ENCODE data around the gene SPIRE1.

The SPIRE1 gene

GRCh38 chr18:12574494-12575185 lies 83.3 kb downstream of the SPIRE1 start:
- Histone ChIP-seq H4K20me1 (ENCODE audit: insufficient read depth, low read length) (no peaks in the 10 kb centered on the region), H3K36me3 (ENCODE audit: insufficient read depth, low read length) (no peaks in the 10 kb centered on the region), H3K4me2 (ENCODE audit: insufficient read depth, low read length) (no peak overlapping the region), H3K9ac (ENCODE audit: low read depth, low read length) (no peak overlapping the region), H3K4me3 (ENCODE audit: low read depth in 1 of 2, low read length in 2 of 2) (no peak overlapping the region), H3K27me3 (ENCODE audit: insufficient read depth, low read length, poor library complexity) (no peaks in the 10 kb centered on the region), H3K79me2 (ENCODE audit: insufficient read depth, low read length) (no peaks in the 10 kb centered on the region), H2AFZ (ENCODE audit: low read depth, low read length) (no peak overlapping the region), H3K9me3 (ENCODE audit: insufficient read depth, low read length, severe bottlenecking) (no peaks in the 10 kb centered on the region), H3K4me1 (ENCODE audit: insufficient read depth, low read length) (no peaks in the 10 kb centered on the region), H3K27ac (ENCODE audit: low read length) (no peak overlapping the region)
- TF ChIP-seq EZH2 (IDR thresholded peaks at IDR 0.05; ENCODE audit: borderline replicate concordance, low read depth, low read length, severe bottlenecking) (no peak), CTCF (IDR thresholded peaks at IDR 0.05; ENCODE audit: borderline replicate concordance, extremely low read depth, low read length, poor library complexity, severe bottlenecking) (no peak)
- ATAC-seq (ENCODE audit: insufficient read depth, low read depth) (no peak), DNase-seq (no peak)

- Histone ChIP-seq H3K9me3 (ENCODE audit: insufficient read depth, low read length, severe bottlenecking) (no peaks in the 10 kb centered on the region), H3K27ac (ENCODE audit: low read length) (no peak overlapping the region), H3K4me2 (ENCODE audit: insufficient read depth, low read length) (no peak overlapping the region), H2AFZ (ENCODE audit: low read depth, low read length) (no peak overlapping the region), H3K79me2 (ENCODE audit: insufficient read depth, low read length) (no peaks in the 10 kb centered on the region), H3K27me3 (ENCODE audit: insufficient read depth, low read length, poor library complexity) (no peaks in the 10 kb centered on the region), H3K4me3 (ENCODE audit: low read depth in 1 of 2, low read length in 2 of 2) (no peak overlapping the region), H3K4me1 (ENCODE audit: insufficient read depth, low read length) (no peaks in the 10 kb centered on the region), H3K9ac (ENCODE audit: low read depth, low read length) (no peak overlapping the region), H4K20me1 (ENCODE audit: insufficient read depth, low read length) (no peaks in the 10 kb centered on the region), H3K36me3 (ENCODE audit: insufficient read depth, low read length) (no peaks in the 10 kb centered on the region)
- DNase-seq: no peak
- no peak for ATAC-seq (ENCODE audit: insufficient read depth, low read depth)
- TF ChIP-seq CTCF (IDR thresholded peaks at IDR 0.05; ENCODE audit: borderline replicate concordance, extremely low read depth, low read length, poor library complexity, severe bottlenecking): no peak
- no peak for TF ChIP-seq EZH2 (IDR thresholded peaks at IDR 0.05; ENCODE audit: borderline replicate concordance, low read depth, low read length, severe bottlenecking)
Measured at GRCh38 chr18:12571630-12572029, 86.3 kb downstream of the SPIRE1 start.

GRCh38 chr18:12569791-12570190 lies 88.1 kb downstream of the SPIRE1 start:
- no peaks in the 10 kb centered on the region for H4K20me1 ChIP-seq (ENCODE audit: insufficient read depth, low read length)
- ATAC-seq (ENCODE audit: insufficient read depth, low read depth) (no peak), DNase-seq (no peak)
- H3K27ac ChIP-seq (ENCODE audit: low read length): no peak overlapping the region
- H2AFZ ChIP-seq (ENCODE audit: low read depth, low read length): no peak overlapping the region
- no peak overlapping the region for H3K9ac ChIP-seq (ENCODE audit: low read depth, low read length)
- no peak for TF ChIP-seq CTCF (IDR thresholded peaks at IDR 0.05; ENCODE audit: borderline replicate concordance, extremely low read depth, low read length, poor library complexity, severe bottlenecking)
- no peak for TF ChIP-seq EZH2 (IDR thresholded peaks at IDR 0.05; ENCODE audit: borderline replicate concordance, low read depth, low read length, severe bottlenecking)
- H3K27me3 ChIP-seq (ENCODE audit: insufficient read depth, low read length, poor library complexity): no peaks in the 10 kb centered on the region
- H3K36me3 ChIP-seq (ENCODE audit: insufficient read depth, low read length): no peaks in the 10 kb centered on the region
- H3K4me3 ChIP-seq (ENCODE audit: low read depth in 1 of 2, low read length in 2 of 2): no peak overlapping the region
- no peaks in the 10 kb centered on the region for H3K79me2 ChIP-seq (ENCODE audit: insufficient read depth, low read length)
- no peak overlapping the region for H3K4me2 ChIP-seq (ENCODE audit: insufficient read depth, low read length)
- no peaks in the 10 kb centered on the region for H3K4me1 ChIP-seq (ENCODE audit: insufficient read depth, low read length)
- H3K9me3 ChIP-seq (ENCODE audit: insufficient read depth, low read length, severe bottlenecking): no peaks in the 10 kb centered on the region
